Measurements from ENCODE around the gene NMRK2. TPM values are rescaled to one million over a fixed set of nuclear protein-coding genes. Genes with fewer than 3 reads are reported as not detected.

NMRK2 gene
- total RNA-seq, 1 experiment from 2014 or later: not detected

- Histone ChIP-seq H3K4me3 (ENCODE audit: low read depth, low read length, poor library complexity, severe bottlenecking) (no peak overlapping the region), H3K27me3 (replicated peaks; ENCODE audit: insufficient read depth, low read depth, low read length, poor library complexity) (no peaks in the 10 kb centered on the region), H3K36me3 (ENCODE audit: insufficient read depth, low read length, poor library complexity, severe bottlenecking) (peaks cover 68% of the 10 kb centered on the region), H3K4me1 (ENCODE audit: insufficient read depth, low read length, poor library complexity, severe bottlenecking) (peaks cover 2% of the 10 kb centered on the region), H3K9me3 (ENCODE audit: low read depth, low read length, poor library complexity, severe bottlenecking) (no peaks in the 10 kb centered on the region), H3K27ac (ENCODE audit: low read depth, low read length, poor library complexity, severe bottlenecking) (no peak overlapping the region)
- POLR2A ChIA-PET (ENCODE audit: low non-redundant PET): no interaction called here
- DNase-seq (ENCODE audit: low spot score): no peak
- CTCF ChIA-PET: no interaction called here
- BruUV-seq (replicated peaks): TSS peak; percentile 44
- intact Hi-C loops (cut with micrococcal nuclease; ENCODE audit: unreplicated experiment): no loop called here
- TF ChIP-seq, protein P1, sequence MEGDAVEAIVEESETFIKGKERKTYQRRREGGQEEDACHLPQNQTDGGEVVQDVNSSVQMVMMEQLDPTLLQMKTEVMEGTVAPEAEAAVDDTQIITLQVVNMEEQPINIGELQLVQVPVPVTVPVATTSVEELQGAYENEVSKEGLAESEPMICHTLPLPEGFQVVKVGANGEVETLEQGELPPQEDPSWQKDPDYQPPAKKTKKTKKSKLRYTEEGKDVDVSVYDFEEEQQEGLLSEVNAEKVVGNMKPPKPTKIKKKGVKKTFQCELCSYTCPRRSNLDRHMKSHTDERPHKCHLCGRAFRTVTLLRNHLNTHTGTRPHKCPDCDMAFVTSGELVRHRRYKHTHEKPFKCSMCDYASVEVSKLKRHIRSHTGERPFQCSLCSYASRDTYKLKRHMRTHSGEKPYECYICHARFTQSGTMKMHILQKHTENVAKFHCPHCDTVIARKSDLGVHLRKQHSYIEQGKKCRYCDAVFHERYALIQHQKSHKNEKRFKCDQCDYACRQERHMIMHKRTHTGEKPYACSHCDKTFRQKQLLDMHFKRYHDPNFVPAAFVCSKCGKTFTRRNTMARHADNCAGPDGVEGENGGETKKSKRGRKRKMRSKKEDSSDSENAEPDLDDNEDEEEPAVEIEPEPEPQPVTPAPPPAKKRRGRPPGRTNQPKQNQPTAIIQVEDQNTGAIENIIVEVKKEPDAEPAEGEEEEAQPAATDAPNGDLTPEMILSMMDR (conservative IDR thresholded peaks at IDR 0.05; ENCODE audit: low read depth, low read length): no peak
- no peak for TF ChIP-seq EZH2 (IDR thresholded peaks at IDR 0.05; ENCODE audit: borderline replicate concordance, low read depth, low read length, poor library complexity, severe bottlenecking)
Observed at GRCh38 chr19:3976495-3977241, 43.8 kb downstream of the NMRK2 start.

DNA sequence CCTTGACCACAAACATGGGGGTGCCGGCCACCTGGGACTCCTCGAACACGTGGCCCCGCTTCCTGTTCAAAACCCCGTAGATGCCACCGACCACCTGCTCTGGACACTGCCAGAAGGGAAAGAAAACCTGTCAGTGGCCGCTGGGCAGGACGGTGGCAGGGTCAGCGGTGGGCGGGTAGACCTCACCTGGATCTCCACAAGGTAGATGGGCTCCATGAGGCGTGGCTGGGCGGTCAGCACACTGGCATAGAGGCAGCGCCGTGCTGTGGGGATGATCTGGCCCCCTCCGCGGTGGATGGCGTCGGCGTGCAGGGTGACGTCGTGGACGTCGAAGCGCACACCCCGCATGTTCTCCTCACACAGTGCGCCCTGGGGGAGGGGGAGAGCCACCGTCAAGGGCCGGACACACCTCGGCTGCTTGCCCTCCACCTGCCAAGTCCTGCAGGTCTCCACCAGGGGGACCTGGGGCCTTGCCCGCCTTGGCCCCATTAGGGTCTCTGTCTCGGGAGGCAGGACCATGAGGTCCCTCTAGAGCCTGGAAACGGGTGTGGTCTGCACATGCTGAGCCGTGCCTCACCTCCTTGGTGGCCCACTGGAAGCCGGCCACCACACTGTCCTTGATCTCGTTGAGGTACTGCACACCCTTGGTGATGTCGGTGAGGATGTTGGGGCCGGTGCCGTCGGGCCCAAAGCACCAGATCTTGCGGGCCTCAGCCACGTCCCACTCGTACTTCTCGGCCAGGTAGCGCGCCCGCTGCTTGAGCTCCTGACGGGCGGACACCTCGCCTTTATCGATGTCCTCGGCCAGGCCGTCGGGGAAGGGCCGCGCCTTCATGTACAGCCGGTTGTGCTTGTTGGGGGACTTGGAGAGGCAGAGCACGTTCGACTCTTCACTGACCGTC, 44.6 kb downstream of the NMRK2 start:
- Histone ChIP-seq H3K4me3 (ENCODE audit: low read depth, low read length, poor library complexity, severe bottlenecking) (no peak overlapping the region), H3K27me3 (replicated peaks; ENCODE audit: insufficient read depth, low read depth, low read length, poor library complexity) (no peaks in the 10 kb centered on the region), H3K9me3 (ENCODE audit: low read depth, low read length, poor library complexity, severe bottlenecking) (no peaks in the 10 kb centered on the region), H3K27ac (ENCODE audit: low read depth, low read length, poor library complexity, severe bottlenecking) (no peak overlapping the region), H3K4me1 (ENCODE audit: insufficient read depth, low read length, poor library complexity, severe bottlenecking) (peaks cover 10% of the 10 kb centered on the region), H3K36me3 (ENCODE audit: insufficient read depth, low read length, poor library complexity, severe bottlenecking) (peaks cover 76% of the 10 kb centered on the region)
- ChIA-PET POLR2A (ENCODE audit: low non-redundant PET) (interaction anchor here (0.5 kb wide), 2 partner anchors 10 to 1064 kb away, joined by 4 to 16 read pairs; no protein-coding TSS in a partner anchor), CTCF (no interaction called here)
- intact Hi-C loops (cut with micrococcal nuclease; ENCODE audit: unreplicated experiment): no loop called here
- no TSS peak for BruUV-seq (replicated peaks)
- DNase-seq (ENCODE audit: low spot score): no peak
- no peak for TF ChIP-seq EZH2 (IDR thresholded peaks at IDR 0.05; ENCODE audit: borderline replicate concordance, low read depth, low read length, poor library complexity, severe bottlenecking)
- TF ChIP-seq, protein P1 (conservative IDR thresholded peaks at IDR 0.05; ENCODE audit: low read depth, low read length): no peak

GRCh38 chr19:3978145-3978544, 45.3 kb downstream of the NMRK2 start:
- TF ChIP-seq EZH2 (IDR thresholded peaks at IDR 0.05; ENCODE audit: borderline replicate concordance, low read depth, low read length, poor library complexity, severe bottlenecking): no peak
- TF ChIP-seq, protein P1 (conservative IDR thresholded peaks at IDR 0.05; ENCODE audit: low read depth, low read length): no peak
- peaks cover 16% of the 10 kb centered on the region for H3K4me1 ChIP-seq (ENCODE audit: insufficient read depth, low read length, poor library complexity, severe bottlenecking)
- intact Hi-C loops (cut with micrococcal nuclease; ENCODE audit: unreplicated experiment): no loop called here
- no peak overlapping the region for H3K27ac ChIP-seq (ENCODE audit: low read depth, low read length, poor library complexity, severe bottlenecking)
- no peak for DNase-seq (ENCODE audit: low spot score)
- H3K36me3 ChIP-seq (ENCODE audit: insufficient read depth, low read length, poor library complexity, severe bottlenecking): peaks cover 82% of the 10 kb centered on the region
- ChIA-PET CTCF (no interaction called here), POLR2A (ENCODE audit: low non-redundant PET) (interaction anchor here (0.5 to 1.3 kb wide), 3 partner anchors 9 to 1065 kb away, joined by 4 to 16 read pairs (median 4); no protein-coding TSS in a partner anchor)
- BruUV-seq (replicated peaks): no TSS peak
- no peaks in the 10 kb centered on the region for H3K27me3 ChIP-seq (replicated peaks; ENCODE audit: insufficient read depth, low read depth, low read length, poor library complexity)
- H3K4me3 ChIP-seq (ENCODE audit: low read depth, low read length, poor library complexity, severe bottlenecking): no peak overlapping the region
- no peaks in the 10 kb centered on the region for H3K9me3 ChIP-seq (ENCODE audit: low read depth, low read length, poor library complexity, severe bottlenecking)

Data from A673 (cell line).